A673 (cell line): ENCODE data around the gene RASA3.

Experiments
- EZH2 ChIP-seq: fragments of 200-600 bp; sonication (generic); IDR thresholded peaks from 2 replicates; pipeline ENCODE4 v1.6.1; 2017; ENCODE audit warnings: borderline replicate concordance, low read depth, mild to moderate bottlenecking, mixed read lengths, antibody characterized with exemption, low read length; ENCODE audit not compliant: poor library complexity, severe bottlenecking
- TF ChIP-seq, protein P1 (sequence below): fragments of 300-800, 200-600 bp; sonication (generic); conservative IDR thresholded peaks from 2 replicates; pipeline ENCODE4 v1.5.1; 2017; ENCODE audit warnings: low read depth, mild to moderate bottlenecking, antibody characterized with exemption, low read length, moderate library complexity, mixed read lengths

DNA sequence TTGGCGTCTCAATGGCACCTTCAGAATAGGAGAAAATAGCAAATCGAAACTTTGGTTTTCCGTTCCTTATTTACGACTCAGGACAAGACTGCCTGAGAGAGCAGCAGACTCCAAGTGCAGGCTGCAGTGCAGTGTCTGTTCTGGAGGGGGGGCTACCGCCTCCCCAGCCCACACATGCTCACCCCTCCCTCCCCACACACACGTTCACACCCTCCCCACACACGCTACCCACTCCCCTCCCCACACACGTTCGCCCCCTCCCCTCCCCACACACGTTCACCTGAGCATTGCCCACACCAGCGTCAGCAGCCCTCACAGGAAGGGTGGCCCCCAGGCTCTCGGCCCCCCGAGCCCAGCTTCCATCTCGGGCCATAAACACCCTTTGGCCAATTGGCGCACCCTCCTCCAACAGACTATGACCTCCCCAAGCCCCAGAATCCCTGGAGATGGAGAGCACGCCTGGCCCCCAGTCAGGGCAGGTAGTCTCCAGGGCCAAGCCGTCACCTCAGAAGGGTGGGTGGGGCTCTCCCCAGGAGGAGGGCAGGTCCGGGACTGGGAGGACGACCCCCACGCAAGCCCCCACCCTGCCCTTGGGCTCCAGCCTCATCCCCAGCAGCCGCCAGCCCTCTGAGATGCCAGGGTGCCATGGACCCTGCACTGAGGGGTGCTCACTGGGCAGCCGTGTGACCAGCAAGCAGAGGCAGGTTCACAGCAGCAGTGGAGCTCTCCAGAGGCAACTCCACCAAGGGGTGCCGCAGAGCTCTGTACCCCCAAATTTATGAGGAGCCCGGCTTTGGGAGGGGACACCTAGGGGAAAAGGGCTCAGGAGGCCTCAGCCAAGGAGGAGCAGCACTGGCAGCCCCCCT, 27.5 kb downstream of the RASA3 start:
- TF ChIP-seq, protein P1, sequence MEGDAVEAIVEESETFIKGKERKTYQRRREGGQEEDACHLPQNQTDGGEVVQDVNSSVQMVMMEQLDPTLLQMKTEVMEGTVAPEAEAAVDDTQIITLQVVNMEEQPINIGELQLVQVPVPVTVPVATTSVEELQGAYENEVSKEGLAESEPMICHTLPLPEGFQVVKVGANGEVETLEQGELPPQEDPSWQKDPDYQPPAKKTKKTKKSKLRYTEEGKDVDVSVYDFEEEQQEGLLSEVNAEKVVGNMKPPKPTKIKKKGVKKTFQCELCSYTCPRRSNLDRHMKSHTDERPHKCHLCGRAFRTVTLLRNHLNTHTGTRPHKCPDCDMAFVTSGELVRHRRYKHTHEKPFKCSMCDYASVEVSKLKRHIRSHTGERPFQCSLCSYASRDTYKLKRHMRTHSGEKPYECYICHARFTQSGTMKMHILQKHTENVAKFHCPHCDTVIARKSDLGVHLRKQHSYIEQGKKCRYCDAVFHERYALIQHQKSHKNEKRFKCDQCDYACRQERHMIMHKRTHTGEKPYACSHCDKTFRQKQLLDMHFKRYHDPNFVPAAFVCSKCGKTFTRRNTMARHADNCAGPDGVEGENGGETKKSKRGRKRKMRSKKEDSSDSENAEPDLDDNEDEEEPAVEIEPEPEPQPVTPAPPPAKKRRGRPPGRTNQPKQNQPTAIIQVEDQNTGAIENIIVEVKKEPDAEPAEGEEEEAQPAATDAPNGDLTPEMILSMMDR = no peak
- TF ChIP-seq EZH2 = no peak
